Common myeloid progenitor, CD34-positive (primary cell): ENCODE results near the gene STK32B.

Source experiments
- CTCF ChIA-PET: fragments of 350-600 bp; sonication (Branson Sonifier 250); formaldehyde crosslinking; loops from one replicate; lab custom pipeline; 2021; ENCODE audit warnings: antibody characterized with exemption; lab: Charles Lee
- POLR2A ChIA-PET: fragments of 350-600 bp; sonication (Branson Sonifier 250); formaldehyde crosslinking; loops from one replicate; lab custom pipeline; 2021; ENCODE audit warnings: antibody characterized with exemption; lab: Charles Lee
- DNase-seq, 3 donors: peaks; one replicate each; pipeline versions ENCODE4 v3.0.0 to v3.0.0-alpha.2; 2013
- H3K27ac ChIP-seq, 2 experiments: 1 replicate in 1 of 2; 2 replicates in 1 of 2; pipeline ENCODE4 v1.7.0; 2013; ENCODE audit warnings: inconsistent platforms in 2 of 2, low read length in 2 of 2, mild to moderate bottlenecking in 2 of 2, low read depth in 1 of 2, moderate library complexity in 1 of 2; ENCODE audit not compliant: severe bottlenecking in 2 of 2, insufficient read depth in 1 of 2, poor library complexity in 1 of 2
- H3K27me3 ChIP-seq, 5 experiments: replicated peaks in 2 of 5; 1 replicate in 3 of 5; 2 replicates in 2 of 5; pipeline versions ENCODE4 v1.6.1 to v1.7.0; 2013; ENCODE audit warnings: low read length in 4 of 5, mild to moderate bottlenecking in 2 of 5, moderate library complexity in 2 of 5, inconsistent platforms in 1 of 5; ENCODE audit not compliant: insufficient read depth in 5 of 5, control insufficient read depth in 4 of 5
- H3K36me3 ChIP-seq, 4 experiments: 1 replicate in 2 of 4; 2 replicates in 2 of 4; pipeline versions ENCODE4 v1.6.1 to v1.7.0; 2013; ENCODE audit warnings: low read length in 3 of 4, control low read depth in 1 of 4, mild to moderate bottlenecking in 1 of 4; ENCODE audit not compliant: control insufficient read depth in 4 of 4, insufficient read depth in 4 of 4
- H3K4me1 ChIP-seq, 4 experiments: 1 replicate in 3 of 4; 2 replicates in 1 of 4; pipeline versions ENCODE4 v1.6.1 to v1.7.1; 2013; ENCODE audit warnings: low read length in 3 of 4, mild to moderate bottlenecking in 3 of 4, control low read depth in 1 of 4, inconsistent platforms in 1 of 4, moderate library complexity in 1 of 4; ENCODE audit not compliant: control insufficient read depth in 4 of 4, insufficient read depth in 4 of 4; ENCODE audit errors: control extremely low read depth in 1 of 4
- H3K4me3 ChIP-seq, 7 experiments: 1 replicate in 4 of 7; 2 replicates in 3 of 7; pipeline versions ENCODE4 v1.5.1 to v1.7.0; 2013; ENCODE audit warnings: mild to moderate bottlenecking in 7 of 7, low read length in 6 of 7, moderate library complexity in 6 of 7, inconsistent platforms in 2 of 7, low read depth in 2 of 7, control low read depth in 1 of 7; ENCODE audit not compliant: insufficient read depth in 4 of 7, control insufficient read depth in 1 of 7; ENCODE audit errors: extremely low read depth in 1 of 7
- H3K9me3 ChIP-seq, 5 experiments: 1 replicate in 4 of 5; 2 replicates in 1 of 5; pipeline versions ENCODE4 v1.6.1 to v1.7.1; 2013; ENCODE audit warnings: low read length in 4 of 5, mild to moderate bottlenecking in 2 of 5, inconsistent platforms in 1 of 5, low read depth in 1 of 5, moderate library complexity in 1 of 5; ENCODE audit not compliant: control insufficient read depth in 4 of 5, insufficient read depth in 2 of 5; ENCODE audit errors: control extremely low read depth in 1 of 5
- WGBS: methylation state at CpG from one replicate; pipeline ENCODE4 v1.1.5; 2013; ENCODE audit not compliant: insufficient coverage; 5-methylcytosine and 5-hydroxymethylcytosine counted together

The STK32B gene

GRCh38 chr4:5510504-5510903 is 459.2 kb downstream of the STK32B start:
- POLR2A ChIA-PET = no interaction called here
- H3K36me3 ChIP-seq = no peaks in the 10 kb centered on the region
- H3K4me3 ChIP-seq = no peak overlapping the region
- no peak for DNase-seq
- no CpG with 5 or more reads among the region's 2 CpGs for WGBS
- H3K27me3 ChIP-seq = no peaks in the 10 kb centered on the region
- H3K27ac ChIP-seq = no peak overlapping the region
- peaks cover 0 to 3% (median 0%) of the 10 kb centered on the region in 5 experiments for H3K9me3 ChIP-seq
- CTCF ChIA-PET = no interaction called here
- no peaks in the 10 kb centered on the region for H3K4me1 ChIP-seq

GRCh38 chr4:5511791-5512190 is 460.5 kb downstream of the STK32B start:
- ChIA-PET CTCF (no interaction called here), POLR2A (no interaction called here)
- no peak for DNase-seq

GRCh38 chr4:5515646-5516045 is 464.4 kb downstream of the STK32B start:
- ChIA-PET CTCF (no interaction called here), POLR2A (no interaction called here)
- no peaks in the 10 kb centered on the region for H3K4me1 ChIP-seq

More at GRCh38 chr4:5511791-5512190, 460.5 kb downstream of the STK32B start:
- no peak overlapping the region for H3K27ac ChIP-seq
- no peaks in the 10 kb centered on the region for H3K36me3 ChIP-seq
- H3K9me3 ChIP-seq = peaks cover 0 to 3% (median 0%) of the 10 kb centered on the region in 5 experiments
- H3K4me1 ChIP-seq = no peaks in the 10 kb centered on the region
- no peaks in the 10 kb centered on the region for H3K27me3 ChIP-seq
- H3K4me3 ChIP-seq = no peak overlapping the region

GRCh38 chr4:5517372-5517771 is 466.1 kb downstream of the STK32B start:
- DNase-seq = no peak
- Histone ChIP-seq H3K27me3 (no peaks in the 10 kb centered on the region), H3K36me3 (no peaks in the 10 kb centered on the region), H3K4me1 (no peaks in the 10 kb centered on the region), H3K4me3 (no peak overlapping the region), H3K27ac (no peak overlapping the region), H3K9me3 (no peaks in the 10 kb centered on the region)
- WGBS = 100% methylated on average over 3 of the region's 4 CpGs
- CTCF ChIA-PET = no interaction called here
- POLR2A ChIA-PET = no interaction called here

More at GRCh38 chr4:5515646-5516045, 464.4 kb downstream of the STK32B start:
- DNase-seq = no peak
- H3K9me3 ChIP-seq = no peaks in the 10 kb centered on the region
- H3K36me3 ChIP-seq = no peaks in the 10 kb centered on the region
- H3K27ac ChIP-seq = no peak overlapping the region
- no peak overlapping the region for H3K4me3 ChIP-seq
- H3K27me3 ChIP-seq = no peaks in the 10 kb centered on the region

GRCh38 chr4:5524446-5525299 is 473.4 kb downstream of the STK32B start:
- H3K9me3 ChIP-seq = peaks cover 0 to 2% (median 0%) of the 10 kb centered on the region in 5 experiments
- H3K4me1 ChIP-seq = no peaks in the 10 kb centered on the region
- POLR2A ChIA-PET = no interaction called here
- DNase-seq = no peak
- WGBS = 94% methylated on average over 3 of the region's 5 CpGs
- no peaks in the 10 kb centered on the region for H3K36me3 ChIP-seq
- H3K27me3 ChIP-seq = peaks cover 0 to 3% (median 0%) of the 10 kb centered on the region in 5 experiments
- CTCF ChIA-PET = no interaction called here
- no peak overlapping the region for H3K27ac ChIP-seq
- no peak overlapping the region for H3K4me3 ChIP-seq

GRCh38 chr4:5526080-5526846 is 475.0 kb downstream of the STK32B start:
- Histone ChIP-seq H3K4me3 (no peak overlapping the region), H3K36me3 (no peaks in the 10 kb centered on the region), H3K27me3 (peaks cover 0 to 3% (median 0%) of the 10 kb centered on the region in 5 experiments), H3K4me1 (no peaks in the 10 kb centered on the region), H3K27ac (no peak overlapping the region), H3K9me3 (peaks cover 0 to 2% (median 0%) of the 10 kb centered on the region in 5 experiments)
- no peak for DNase-seq
- 100% methylated on average over 1 of the region's 3 CpGs for WGBS
- ChIA-PET CTCF (no interaction called here), POLR2A (no interaction called here)

DNA sequence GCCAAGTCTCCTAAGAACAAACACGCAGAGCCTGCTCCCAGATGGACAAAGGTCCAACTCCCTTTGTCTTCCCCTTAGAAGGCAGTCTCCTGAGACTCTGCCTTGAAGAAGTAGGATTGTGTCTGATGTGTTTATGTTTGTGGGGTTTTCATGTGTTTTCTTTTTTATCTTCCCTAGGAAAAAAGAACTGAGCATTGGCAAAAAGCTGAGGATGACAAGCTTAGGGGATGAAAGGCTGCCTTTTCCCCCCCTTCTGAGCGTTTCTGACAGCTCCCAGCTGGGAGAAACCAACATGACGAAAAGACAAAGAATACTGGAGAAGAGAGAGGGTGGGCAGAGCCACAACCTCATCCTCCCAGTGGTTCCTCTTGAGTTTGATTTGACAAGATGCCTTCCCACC is 475.9 kb downstream of the STK32B start:
- 100% methylated on average over 1 of the region's 3 CpGs for WGBS
- Histone ChIP-seq H3K27me3 (peaks cover 0 to 3% (median 0%) of the 10 kb centered on the region in 5 experiments), H3K4me1 (no peaks in the 10 kb centered on the region), H3K27ac (no peak overlapping the region), H3K4me3 (no peak overlapping the region), H3K36me3 (no peaks in the 10 kb centered on the region), H3K9me3 (peaks cover 0 to 2% (median 0%) of the 10 kb centered on the region in 5 experiments)
- ChIA-PET CTCF (no interaction called here), POLR2A (no interaction called here)
- DNase-seq = no peak
